Kidney epithelial cell (primary cell): ENCODE results near the gene IQSEC2. TPM values are rescaled to one million over a fixed set of nuclear protein-coding genes. Genes with fewer than 3 reads are reported as not detected.
A peak's percentile ranks its signal among the peaks of the same experiment; 100 is the strongest.

ENCODE experiments used
- DNase-seq: peaks from one replicate; pipeline ENCODE4 v3.0.0-alpha.2; 2010; ENCODE audit warnings: low read depth
- H3K27me3 ChIP-seq: 2 replicates; pipeline ENCODE4 v1.6.0; 2011; ENCODE audit warnings: low read length; ENCODE audit not compliant: control insufficient read depth, insufficient read depth
- H3K36me3 ChIP-seq: 2 replicates; pipeline ENCODE4 v1.5.1; 2011; ENCODE audit warnings: low read length; ENCODE audit not compliant: control insufficient read depth, insufficient read depth
- H3K4me3 ChIP-seq: 2 replicates; pipeline ENCODE4 v1.5.1; 2011; ENCODE audit warnings: low read depth, mild to moderate bottlenecking, control low read depth, low read length
- total RNA-seq: library from RNA; depleted of rRNA; stranded (reverse); fragments of >200 nt; gene quantifications from 2 replicates; pipeline ENCODE4 v1.2.3, GENCODE V29; 2015
- TF ChIP-seq, protein P1 (sequence below): IDR thresholded peaks from 2 replicates; pipeline ENCODE4 v1.5.1; 2011; ENCODE audit warnings: mild to moderate bottlenecking, moderate library complexity, low read length, control low read depth, inconsistent platforms; ENCODE audit not compliant: insufficient read depth, poor library complexity, severe bottlenecking

IQSEC2 gene
- total RNA-seq, 1 donor from 2014 or later = 7.2 TPM

DNA sequence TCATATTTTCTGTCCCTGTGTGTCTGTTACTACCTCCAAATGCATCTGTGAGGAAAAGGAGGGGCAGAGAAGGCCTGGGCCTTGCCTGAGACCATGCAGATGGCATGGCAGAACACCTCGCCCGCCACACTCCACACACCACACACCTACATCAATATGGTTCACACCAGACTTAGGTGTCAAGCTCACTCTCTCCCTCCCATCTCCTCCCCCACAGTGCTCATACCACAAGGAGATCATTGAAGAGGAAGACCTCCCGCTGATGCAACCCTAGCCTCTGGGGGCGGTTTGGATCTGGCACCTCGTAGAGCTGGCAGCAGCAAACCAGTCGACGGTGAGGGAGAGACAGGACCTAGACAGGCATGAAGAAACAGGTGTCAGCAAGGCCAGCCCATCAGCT is 39.8 kb downstream of the IQSEC2 start:
- Histone ChIP-seq H3K27me3 (peaks cover 2% of the 10 kb centered on the region), H3K36me3 (no peaks in the 10 kb centered on the region), H3K4me3 (no peak overlapping the region)
- TF ChIP-seq, protein P1, sequence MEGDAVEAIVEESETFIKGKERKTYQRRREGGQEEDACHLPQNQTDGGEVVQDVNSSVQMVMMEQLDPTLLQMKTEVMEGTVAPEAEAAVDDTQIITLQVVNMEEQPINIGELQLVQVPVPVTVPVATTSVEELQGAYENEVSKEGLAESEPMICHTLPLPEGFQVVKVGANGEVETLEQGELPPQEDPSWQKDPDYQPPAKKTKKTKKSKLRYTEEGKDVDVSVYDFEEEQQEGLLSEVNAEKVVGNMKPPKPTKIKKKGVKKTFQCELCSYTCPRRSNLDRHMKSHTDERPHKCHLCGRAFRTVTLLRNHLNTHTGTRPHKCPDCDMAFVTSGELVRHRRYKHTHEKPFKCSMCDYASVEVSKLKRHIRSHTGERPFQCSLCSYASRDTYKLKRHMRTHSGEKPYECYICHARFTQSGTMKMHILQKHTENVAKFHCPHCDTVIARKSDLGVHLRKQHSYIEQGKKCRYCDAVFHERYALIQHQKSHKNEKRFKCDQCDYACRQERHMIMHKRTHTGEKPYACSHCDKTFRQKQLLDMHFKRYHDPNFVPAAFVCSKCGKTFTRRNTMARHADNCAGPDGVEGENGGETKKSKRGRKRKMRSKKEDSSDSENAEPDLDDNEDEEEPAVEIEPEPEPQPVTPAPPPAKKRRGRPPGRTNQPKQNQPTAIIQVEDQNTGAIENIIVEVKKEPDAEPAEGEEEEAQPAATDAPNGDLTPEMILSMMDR = no peak
- DNase-seq = no peak

DNA sequence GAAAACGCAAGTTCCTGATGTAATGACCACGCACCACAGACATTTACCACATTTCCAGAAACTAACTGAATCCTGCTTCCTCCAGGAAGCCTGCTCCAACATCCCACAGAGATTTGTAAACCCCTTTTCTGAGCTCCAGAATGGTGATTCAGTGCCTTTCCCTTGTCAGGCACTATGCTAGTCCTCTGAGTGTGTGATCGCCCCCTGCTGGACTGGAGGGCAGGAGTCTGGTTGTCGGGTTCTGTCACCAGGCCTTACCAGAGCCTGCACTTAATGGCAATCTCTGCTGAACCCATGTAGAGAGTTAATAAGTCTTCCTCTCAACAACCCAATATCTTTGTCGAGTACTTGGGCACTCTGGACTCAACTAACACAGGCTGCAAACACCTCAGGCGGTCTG is 41.9 kb downstream of the IQSEC2 start:
- H3K36me3 ChIP-seq = no peaks in the 10 kb centered on the region
- peaks cover 4% of the 10 kb centered on the region for H3K27me3 ChIP-seq
- DNase-seq = no peak
- TF ChIP-seq, protein P1 = peak; percentile 45
- no peak overlapping the region for H3K4me3 ChIP-seq

DNA sequence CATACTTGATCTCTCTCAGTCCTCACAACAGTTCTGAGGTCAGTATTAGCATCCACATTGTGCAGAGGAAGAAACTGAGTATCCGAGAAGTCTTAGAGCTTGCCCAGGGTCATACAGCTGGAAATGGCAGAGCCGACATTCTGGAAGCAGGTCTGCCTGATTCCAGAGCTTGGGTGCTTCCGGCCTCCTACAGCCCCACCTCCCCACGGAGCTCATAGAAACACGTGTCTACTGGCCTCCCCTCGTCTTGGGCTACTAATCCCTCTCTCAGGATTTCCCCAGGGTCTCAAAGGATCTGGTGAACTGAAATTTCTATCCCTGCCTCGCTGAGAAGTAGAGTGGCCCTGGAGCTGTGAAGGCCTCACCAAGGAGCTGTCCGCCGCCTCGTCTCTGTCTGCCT is 44.3 kb downstream of the IQSEC2 start:
- H3K36me3 ChIP-seq = no peaks in the 10 kb centered on the region
- H3K4me3 ChIP-seq = no peak overlapping the region
- TF ChIP-seq, protein P1 = no peak
- peaks cover 8% of the 10 kb centered on the region for H3K27me3 ChIP-seq
- no peak for DNase-seq

DNA sequence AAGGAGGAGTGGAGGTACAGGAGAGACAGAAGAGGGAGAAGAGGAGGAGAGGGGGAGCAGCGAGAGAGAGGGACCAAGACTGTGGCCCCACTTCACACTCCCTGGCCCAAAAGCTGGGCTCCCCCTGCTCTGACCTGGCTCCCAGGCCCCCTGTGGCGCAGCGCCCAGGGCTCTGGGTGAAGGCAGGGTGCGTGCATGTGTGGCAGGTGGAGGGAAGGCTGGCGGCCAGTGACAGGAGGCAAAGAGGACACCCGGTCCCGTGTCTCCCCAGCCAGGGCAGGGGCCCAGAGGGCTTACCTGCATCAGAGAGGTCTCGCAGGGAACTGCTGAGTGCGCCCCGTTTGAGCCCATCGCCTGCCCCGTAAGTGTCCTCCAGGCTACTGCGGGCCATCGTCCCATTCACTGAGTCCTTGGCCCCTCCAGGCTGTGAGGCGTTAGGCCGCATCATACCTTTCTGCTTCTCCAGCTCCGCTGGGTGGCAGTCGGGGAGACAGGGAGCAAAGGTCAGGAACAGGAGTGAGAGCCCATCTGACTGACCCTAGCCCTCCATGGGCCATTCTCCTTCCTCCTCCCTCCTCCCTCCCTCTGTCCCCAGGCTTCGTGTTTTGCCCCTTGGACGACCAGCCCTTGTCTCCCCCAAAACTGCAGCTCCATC is 45.2 kb downstream of the IQSEC2 start:
- H3K36me3 ChIP-seq = no peaks in the 10 kb centered on the region
- H3K27me3 ChIP-seq = peaks cover 12% of the 10 kb centered on the region
- TF ChIP-seq, protein P1 = no peak
- H3K4me3 ChIP-seq = no peak overlapping the region
- no peak for DNase-seq

DNA sequence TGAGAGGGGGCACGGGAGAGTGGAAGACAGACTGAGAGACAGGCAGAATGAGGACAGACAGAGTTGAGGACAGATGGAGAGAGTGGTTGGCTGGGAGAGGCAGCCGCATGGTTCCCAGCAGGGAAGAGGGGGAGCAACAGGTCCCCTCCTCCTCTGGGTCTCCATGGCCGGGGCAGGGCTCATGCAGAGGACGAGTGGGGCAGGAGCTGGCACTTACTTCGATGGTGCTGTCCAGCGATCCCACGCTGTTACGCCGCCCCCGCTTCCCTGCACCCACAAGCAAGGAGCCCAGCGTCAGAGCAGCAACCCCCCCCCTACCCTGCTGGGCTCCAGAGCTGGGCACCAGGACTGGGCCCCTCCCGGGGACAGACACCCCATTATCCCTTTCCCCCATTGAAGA is 45.8 kb downstream of the IQSEC2 start:
- no peak for DNase-seq
- H3K4me3 ChIP-seq = no peak overlapping the region
- TF ChIP-seq, protein P1 = no peak
- H3K27me3 ChIP-seq = peaks cover 12% of the 10 kb centered on the region
- no peaks in the 10 kb centered on the region for H3K36me3 ChIP-seq

DNA sequence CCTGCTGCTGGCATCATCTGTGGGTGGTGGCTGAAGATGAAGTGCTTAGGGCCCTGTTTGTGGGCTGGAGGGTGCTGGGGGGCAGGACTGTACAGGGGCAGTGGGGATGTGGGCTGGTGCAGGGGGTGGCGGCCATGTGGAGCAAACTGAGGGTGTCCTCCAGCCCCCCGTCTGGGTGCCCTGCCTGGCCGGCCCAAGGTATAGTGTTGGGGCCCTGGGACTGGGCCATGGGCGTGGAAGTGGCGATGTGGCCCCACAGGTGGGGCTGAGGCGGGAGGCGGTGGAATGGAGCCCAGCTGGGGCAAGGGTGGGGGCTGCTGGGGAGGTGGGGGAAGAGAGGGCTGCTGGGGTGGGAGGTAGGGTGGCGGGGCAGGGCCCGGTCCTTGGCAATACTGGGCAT is 46.9 kb downstream of the IQSEC2 start:
- TF ChIP-seq, protein P1 = no peak
- H3K36me3 ChIP-seq = no peaks in the 10 kb centered on the region
- peaks cover 12% of the 10 kb centered on the region for H3K27me3 ChIP-seq
- H3K4me3 ChIP-seq = no peak overlapping the region
- no peak for DNase-seq
